ENCODE measurements around the gene ABCG4. TPM values are rescaled to one million over a fixed set of nuclear protein-coding genes. Genes with fewer than 3 reads are reported as not detected.

Gene ABCG4
- total RNA-seq, 1 experiment from 2014 or later, result 1.9 TPM

- no peak overlapping the region for H3K4me2 ChIP-seq (ENCODE audit: low read length)
- H4K20me1 ChIP-seq (ENCODE audit: insufficient read depth), result no peaks in the 10 kb centered on the region
- DNase-seq (ENCODE audit: low read depth, low spot score), result no peak
- no peak for TF ChIP-seq YY1 (IDR thresholded peaks at IDR 0.05; ENCODE audit: extremely low read depth, insufficient replicate concordance, low read depth, low read length)
- no peak for TF ChIP-seq POLR2A (IDR thresholded peaks at IDR 0.05; ENCODE audit: borderline replicate concordance, extremely low read depth, insufficient read depth, insufficient read length)
- TF ChIP-seq, protein P1, sequence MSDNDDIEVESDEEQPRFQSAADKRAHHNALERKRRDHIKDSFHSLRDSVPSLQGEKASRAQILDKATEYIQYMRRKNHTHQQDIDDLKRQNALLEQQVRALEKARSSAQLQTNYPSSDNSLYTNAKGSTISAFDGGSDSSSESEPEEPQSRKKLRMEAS (IDR thresholded peaks at IDR 0.05), result no peak
- TF ChIP-seq RAD21 (IDR thresholded peaks at IDR 0.05; ENCODE audit: low read depth), result no peak
- no peak for TF ChIP-seq SP1 (IDR thresholded peaks at IDR 0.05; ENCODE audit: low read depth)
- no peak for TF ChIP-seq REST (IDR thresholded peaks at IDR 0.05; ENCODE audit: low read depth)
- TF ChIP-seq ELF1 (IDR thresholded peaks at IDR 0.05; ENCODE audit: borderline replicate concordance, low read depth), result no peak
- TF ChIP-seq SIN3A (IDR thresholded peaks at IDR 0.05; ENCODE audit: low read depth), result no peak
- TF ChIP-seq FOSL1 (IDR thresholded peaks at IDR 0.05; ENCODE audit: low read depth), result no peak
- TF ChIP-seq EZH2phosphoT487 (IDR thresholded peaks at IDR 0.05; ENCODE audit: borderline replicate concordance), result no peak
- no peak for TF ChIP-seq CBX3 (IDR thresholded peaks at IDR 0.05; ENCODE audit: low read depth)
- no peak for TF ChIP-seq ZFX (IDR thresholded peaks at IDR 0.05)
- intact Hi-C loops (cut with micrococcal nuclease), result no loop called here
- H3K79me2 ChIP-seq (ENCODE audit: insufficient read depth, low read length), result peaks cover 24% of the 10 kb centered on the region
- H3K4me1 ChIP-seq (ENCODE audit: control insufficient read depth in 1 of 2, insufficient read depth in 2 of 2, low read length in 2 of 2), result peaks cover 10 to 16% of the 10 kb centered on the region in 2 experiments
- H3K27me3 ChIP-seq (ENCODE audit: insufficient read depth, low read length), result no peaks in the 10 kb centered on the region
- ATAC-seq, result no peak
- ChIA-PET CTCF (interaction anchor here (0.8 kb wide), 1 partner anchor 134 kb away, joined by 3 read pairs; no protein-coding TSS in a partner anchor), RAD21 (ENCODE audit: low non-redundant PET in 1 of 2, low total read pairs in 2 of 2, uncharacterized antibody in 2 of 2, unreplicated experiment in 2 of 2) (no interaction called here), POLR2A (interaction anchor here (0.6 kb wide), 1 partner anchor 1297 kb away, joined by 3 read pairs; no protein-coding TSS in a partner anchor)
- no peaks in the 10 kb centered on the region for H3K9me2 ChIP-seq (ENCODE audit: insufficient read depth)
- no peak overlapping the region for H2AFZ ChIP-seq (ENCODE audit: low read depth, low read length, poor library complexity, severe bottlenecking)
- BruUV-seq (replicated peaks), result no TSS peak
- no peaks in the 10 kb centered on the region for H3K9me3 ChIP-seq (ENCODE audit: control insufficient read depth in 1 of 2, insufficient read depth in 1 of 2, low read depth in 1 of 2, low read length in 2 of 2)
- no peak overlapping the region for H3K9ac ChIP-seq (ENCODE audit: low read length)
- H3K27ac ChIP-seq (ENCODE audit: low read depth, low read length), result no peak overlapping the region
- H3K36me3 ChIP-seq (ENCODE audit: control insufficient read depth in 1 of 2, insufficient read depth in 2 of 2, low read length in 2 of 2), result no peaks in the 10 kb centered on the region
- H3K4me3 ChIP-seq (replicated peaks in 1 of 2; ENCODE audit: low read depth in 1 of 2, low read length in 2 of 2), result no peak overlapping the region
These were observed 55.2 kb downstream of the ABCG4 start for GRCh38 chr11:119204066-119204465.
